GM19438 (cell line): ENCODE data around the gene LAMA5.

Experiments
- ATAC-seq: cut with Tn5 transposase; IDR thresholded peaks from one replicate; pipeline ENCODE4 v1.9.1; 2021; ENCODE audit warnings: low read depth; ENCODE audit not compliant: unreplicated experiment

The LAMA5 gene

GRCh38 chr20:62332989-62333819 lies 33.9 kb downstream of the LAMA5 start:
- no peak for ATAC-seq

GRCh38 chr20:62332421-62332820 lies 34.7 kb downstream of the LAMA5 start:
- no peak for ATAC-seq

- no peak for ATAC-seq
Measured at GRCh38 chr20:62331347-62331746, 35.8 kb downstream of the LAMA5 start.

GRCh38 chr20:62330576-62331317 lies 36.4 kb downstream of the LAMA5 start:
- ATAC-seq: no peak

GRCh38 chr20:62329389-62330377 lies 37.4 kb downstream of the LAMA5 start:
- no peak for ATAC-seq

GRCh38 chr20:62328684-62329388 lies 38.3 kb downstream of the LAMA5 start:
- ATAC-seq: no peak

GRCh38 chr20:62327726-62328495 lies 39.2 kb downstream of the LAMA5 start:
- ATAC-seq: no peak

- no peak for ATAC-seq
Measured at GRCh38 chr20:62326959-62327725, 40.0 kb downstream of the LAMA5 start.

- no peak for ATAC-seq
Measured at GRCh38 chr20:62326559-62326958, 40.6 kb downstream of the LAMA5 start.

- ATAC-seq: no peak
Measured at GRCh38 chr20:62325172-62325905, 41.8 kb downstream of the LAMA5 start.

GRCh38 chr20:62323980-62324906 lies 42.9 kb downstream of the LAMA5 start:
- ATAC-seq: no peak

GRCh38 chr20:62323146-62323979 lies 43.7 kb downstream of the LAMA5 start:
- no peak for ATAC-seq

GRCh38 chr20:62322492-62323041 lies 44.5 kb downstream of the LAMA5 start:
- no peak for ATAC-seq

- ATAC-seq: no peak
Measured at GRCh38 chr20:62321975-62322374, 45.1 kb downstream of the LAMA5 start.

GRCh38 chr20:62321521-62321948 lies 45.6 kb downstream of the LAMA5 start:
- ATAC-seq: no peak
